HCT116 (cell line): Measurements from ENCODE around the gene NCAPG2. TPM values are rescaled to one million over a fixed set of nuclear protein-coding genes. Genes with fewer than 3 reads are reported as not detected.

ENCODE experiments used
- ATAC-seq: fragments of 200-7000 bp; cut with Tn5 transposase; 2 replicates; pipeline ENCODE4 v1.9.1; 2020; ENCODE audit warnings: mild to moderate bottlenecking, moderate library complexity
- BruUV-seq: library from RNA; stranded (reverse); fragments of 400-500 nt; replicated peaks from 2 replicates; lab custom pipeline; 2021; lab: Mats Ljungman, UMichigan
- CTCF ChIA-PET: fragments of 300-600 bp; sonication (Branson Sonifier 250); formaldehyde crosslinking; loops from one replicate; lab custom pipeline; 2021; ENCODE audit warnings: antibody characterized with exemption; lab: Charles Lee
- POLR2A ChIA-PET: fragments of 300-600, 350-600 bp; sonication (Branson Sonifier 250); formaldehyde crosslinking; loops from one replicate; lab custom pipeline; 2021; ENCODE audit warnings: antibody characterized with exemption; lab: Charles Lee
- RAD21 ChIA-PET, 2 experiments: fragments of 300-600 bp; sonication (Branson Sonifier 250); formaldehyde crosslinking; loops; one replicate each; lab custom pipeline; 2023; ENCODE audit warnings: low total read pairs in 2 of 2; ENCODE audit not compliant: uncharacterized antibody in 2 of 2, unreplicated experiment in 2 of 2, low non-redundant PET in 1 of 2; lab: Charles Lee
- DNase-seq: peaks from one replicate; pipeline ENCODE4 v3.0.0-alpha.2; 2010; ENCODE audit warnings: low read depth, low spot score
- H2AFZ ChIP-seq: fragments of 200-600 bp; shearing (Covaris generic), sonication (generic); 2 replicates; pipeline ENCODE4 v1.6.1; 2017; ENCODE audit warnings: low read depth, mixed run types, mixed read lengths, antibody characterized with exemption, low read length; ENCODE audit not compliant: poor library complexity, severe bottlenecking
- H3K27ac ChIP-seq: 2 replicates; pipeline ENCODE4 v1.5.1; 2012; ENCODE audit warnings: low read depth, low read length
- H3K27me3 ChIP-seq: fragments of 200-600 bp; sonication (generic); 2 replicates; pipeline ENCODE4 v1.6.1; 2016; ENCODE audit warnings: mixed run types, low read length, mixed read lengths; ENCODE audit not compliant: insufficient read depth
- H3K36me3 ChIP-seq, 2 experiments: fragments of 200-500 bp in 1 of 2; fragments of 200-600 bp in 1 of 2; sonication (Bioruptor generic) in 1 of 2; sonication (generic) in 1 of 2; 2 replicates each; pipeline versions ENCODE4 v1.5.1 to v1.6.1; 2014 to 2016; ENCODE audit warnings: low read length in 2 of 2, inconsistent platforms in 1 of 2, mixed read lengths in 1 of 2, mixed run types in 1 of 2; ENCODE audit not compliant: insufficient read depth in 2 of 2, control insufficient read depth in 1 of 2
- H3K4me1 ChIP-seq, 2 experiments: fragments of 200-600 bp in 1 of 2; sonication (generic) in 1 of 2; 2 replicates each; pipeline versions ENCODE4 v1.5.1 to v1.6.1; 2012 to 2017; ENCODE audit warnings: low read length in 2 of 2, inconsistent platforms in 1 of 2, mild to moderate bottlenecking in 1 of 2, mixed read lengths in 1 of 2, mixed run types in 1 of 2, moderate library complexity in 1 of 2; ENCODE audit not compliant: insufficient read depth in 2 of 2, control insufficient read depth in 1 of 2
- H3K4me2 ChIP-seq: fragments of 200-600 bp; sonication (generic); 2 replicates; pipeline ENCODE4 v1.6.1; 2017; ENCODE audit warnings: mixed run types, low read length, mixed read lengths
- H3K4me3 ChIP-seq, 2 experiments: fragments of 200-600 bp in 1 of 2; sonication (generic) in 1 of 2; replicated peaks in 1 of 2; 2 replicates each; pipeline ENCODE4 v1.5.1; 2011 to 2016; ENCODE audit warnings: low read length in 2 of 2, control low read depth in 1 of 2, low read depth in 1 of 2, mild to moderate bottlenecking in 1 of 2, mixed read lengths in 1 of 2, mixed run types in 1 of 2
- H3K79me2 ChIP-seq: fragments of 200-600 bp; sonication (generic); 2 replicates; pipeline ENCODE4 v1.6.1; 2017; ENCODE audit warnings: mild to moderate bottlenecking, mixed run types, low read length, moderate library complexity, mixed read lengths; ENCODE audit not compliant: insufficient read depth
- H3K9ac ChIP-seq: fragments of 200-600 bp; sonication (generic); 2 replicates; pipeline ENCODE4 v1.6.1; 2016; ENCODE audit warnings: low read length, mixed read lengths
- H3K9me2 ChIP-seq: fragments of 200-600 bp; sonication (generic), shearing (Covaris generic); 2 replicates; pipeline ENCODE4 v1.6.1; 2017; ENCODE audit warnings: mixed run types, mild to moderate bottlenecking, moderate library complexity; ENCODE audit not compliant: insufficient read depth
- H3K9me3 ChIP-seq, 2 experiments: fragments of 200-500 bp in 1 of 2; fragments of 200-600 bp in 1 of 2; sonication (Bioruptor generic) in 1 of 2; sonication (generic) in 1 of 2; 2 replicates each; pipeline ENCODE4 v1.6.1; 2014 to 2017; ENCODE audit warnings: low read length in 2 of 2, mixed read lengths in 2 of 2, inconsistent platforms in 1 of 2, low read depth in 1 of 2, mild to moderate bottlenecking in 1 of 2, mixed run types in 1 of 2, moderate library complexity in 1 of 2; ENCODE audit not compliant: control insufficient read depth in 1 of 2, insufficient read depth in 1 of 2
- H4K20me1 ChIP-seq: fragments of 200-600 bp; sonication (generic), shearing (Covaris generic); 2 replicates; pipeline ENCODE4 v1.6.1; 2017; ENCODE audit warnings: mixed run types, mild to moderate bottlenecking, moderate library complexity; ENCODE audit not compliant: insufficient read depth
- ATF3 ChIP-seq: IDR thresholded peaks from 2 replicates; pipeline ENCODE4 v1.6.1; 2012
- CBX3 ChIP-seq: IDR thresholded peaks from 2 replicates; pipeline ENCODE4 v1.6.1; 2012; ENCODE audit warnings: low read depth
- CTCF ChIP-seq, 3 experiments: fragments of 200-600 bp in 1 of 3; sonication (generic) in 1 of 3; IDR thresholded peaks in 2 of 3; conservative IDR thresholded peaks in 1 of 3; 2 replicates each; pipeline ENCODE4 v1.5.1; 2012 to 2017; ENCODE audit warnings: low read depth in 2 of 3, low read length in 2 of 3, antibody characterized with exemption in 1 of 3, borderline replicate concordance in 1 of 3, control low read depth in 1 of 3, mild to moderate bottlenecking in 1 of 3, mixed read lengths in 1 of 3, mixed run types in 1 of 3, moderate library complexity in 1 of 3; ENCODE audit not compliant: insufficient read depth in 1 of 3
- ELF1 ChIP-seq: IDR thresholded peaks from 2 replicates; pipeline ENCODE4 v1.6.1; 2012; ENCODE audit warnings: low read depth, borderline replicate concordance
- EZH2 ChIP-seq: fragments of 200-600 bp; sonication (generic); IDR thresholded peaks from 2 replicates; pipeline ENCODE4 v1.6.1; 2017; ENCODE audit warnings: antibody characterized with exemption, mixed run types
- EZH2phosphoT487 ChIP-seq: fragments of 200-600 bp; IDR thresholded peaks from 2 replicates; pipeline ENCODE4 v1.6.1; 2018; ENCODE audit warnings: antibody characterized with exemption, borderline replicate concordance
- FOSL1 ChIP-seq: IDR thresholded peaks from 2 replicates; pipeline ENCODE4 v1.6.1; 2012; ENCODE audit warnings: low read depth
- JUND ChIP-seq: IDR thresholded peaks from 2 replicates; pipeline ENCODE4 v1.6.1; 2012
- MAX ChIP-seq: IDR thresholded peaks from 2 replicates; pipeline ENCODE4 v1.6.1; 2012
- POLR2A ChIP-seq: IDR thresholded peaks from 2 replicates; pipeline ENCODE4 v1.7.0; 2011; ENCODE audit warnings: borderline replicate concordance; ENCODE audit not compliant: insufficient read depth, insufficient read length; ENCODE audit errors: extremely low read depth
- POLR2AphosphoS5 ChIP-seq: IDR thresholded peaks from 2 replicates; pipeline ENCODE4 v1.6.1; 2011; ENCODE audit warnings: mild to moderate bottlenecking, low read depth, low read length, moderate library complexity
- RAD21 ChIP-seq: IDR thresholded peaks from 2 replicates; pipeline ENCODE4 v1.6.1; 2012; ENCODE audit warnings: low read depth, mild to moderate bottlenecking
- SIN3A ChIP-seq: IDR thresholded peaks from 2 replicates; pipeline ENCODE4 v1.6.1; 2012; ENCODE audit warnings: low read depth
- TCF7L2 ChIP-seq: IDR thresholded peaks from 2 replicates; pipeline ENCODE4 v1.7.0; 2011; ENCODE audit warnings: borderline replicate concordance, inconsistent platforms; ENCODE audit not compliant: insufficient read depth, insufficient read length; ENCODE audit errors: extremely low read depth
- ZBTB33 ChIP-seq: IDR thresholded peaks from 2 replicates; pipeline ENCODE4 v1.6.1; 2011; ENCODE audit warnings: mild to moderate bottlenecking, low read length, moderate library complexity; ENCODE audit not compliant: insufficient replicate concordance; ENCODE audit errors: extremely low read depth
- ZFX ChIP-seq: fragments of 450-650 bp; IDR thresholded peaks from 2 replicates; pipeline ENCODE4 v1.6.1; 2017
- ZNF274 ChIP-seq: fragments of 200-500 bp; sonication (Bioruptor generic); IDR thresholded peaks from 2 replicates; pipeline ENCODE4 v1.6.1; 2014; ENCODE audit warnings: mild to moderate bottlenecking, low read depth, low read length, inconsistent platforms
- intact Hi-C: fragments of 100-400 bp; cut with micrococcal nuclease; formaldehyde crosslinking; loops from 2 replicates; pipeline ENCODE4 v1.10.0; 2022
- total RNA-seq: library from RNA; stranded (reverse); gene quantifications from one replicate; pipeline ENCODE4 v1.2.1, GENCODE V29; 2021; ENCODE audit not compliant: unreplicated experiment

The NCAPG2 gene
- total RNA-seq, 1 experiment from 2014 or later: 73.1 TPM

DNA sequence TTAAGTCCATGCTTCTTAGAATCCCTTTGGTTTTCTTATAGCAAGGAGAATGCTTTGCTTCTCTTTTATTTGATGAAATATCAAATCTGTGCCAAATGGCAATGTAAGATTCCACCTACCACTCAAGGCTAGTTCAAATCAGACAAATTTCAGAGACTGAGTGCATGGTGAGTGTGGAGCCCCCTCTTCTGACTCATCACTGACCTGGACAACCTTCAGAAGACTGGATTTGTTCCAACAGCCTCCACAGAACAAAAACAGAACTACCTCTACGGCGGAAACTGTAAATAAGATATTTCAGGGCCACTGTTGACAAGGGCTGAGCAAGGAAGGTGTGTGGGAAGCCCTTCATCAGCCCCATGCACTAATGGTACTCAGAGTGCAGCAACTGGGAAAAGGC, 21.1 kb downstream of the NCAPG2 start:
- intact Hi-C loops: no loop called here
- H3K79me2 ChIP-seq: peaks cover 14% of the 10 kb centered on the region
- H3K4me3 ChIP-seq: no peak overlapping the region
- ATAC-seq: no peak
- ChIA-PET POLR2A (no interaction called here), RAD21 (no interaction called here), CTCF (no interaction called here)
- H3K9me2 ChIP-seq: no peaks in the 10 kb centered on the region
- no peaks in the 10 kb centered on the region for H3K27me3 ChIP-seq
- BruUV-seq: no TSS peak
- no peak overlapping the region for H2AFZ ChIP-seq
- TF ChIP-seq TCF7L2: no peak
- no peak for TF ChIP-seq ATF3
- no peak for TF ChIP-seq SIN3A
- TF ChIP-seq MAX: no peak
- TF ChIP-seq ZBTB33: no peak
- no peak for TF ChIP-seq EZH2
- TF ChIP-seq RAD21: no peak
- no peak for TF ChIP-seq CTCF (IDR thresholded peaks at IDR 0.05 in 2 of 3, conservative IDR thresholded peaks at IDR 0.05 in 1 of 3; ENCODE audit: borderline replicate concordance in 1 of 3, insufficient read depth in 1 of 3, low read depth in 2 of 3, low read length in 2 of 3)
- no peak for TF ChIP-seq FOSL1
- TF ChIP-seq POLR2AphosphoS5: no peak
- no peak for TF ChIP-seq POLR2A
- TF ChIP-seq EZH2phosphoT487: no peak
- TF ChIP-seq ZFX: no peak
- no peak for TF ChIP-seq CBX3
- no peak for TF ChIP-seq ZNF274
- TF ChIP-seq ELF1: no peak
- no peak for TF ChIP-seq JUND
- H3K4me1 ChIP-seq: no peaks in the 10 kb centered on the region
- no peak for DNase-seq
- no peak overlapping the region for H3K4me2 ChIP-seq
- H3K9ac ChIP-seq: no peak overlapping the region
- H3K27ac ChIP-seq: no peak overlapping the region
- no peaks in the 10 kb centered on the region for H3K9me3 ChIP-seq
- H3K36me3 ChIP-seq: peaks cover 28 to 56% of the 10 kb centered on the region in 2 experiments
- no peaks in the 10 kb centered on the region; the same call in 1 of the 2 replicates for H4K20me1 ChIP-seq
